HepG2 (cell line): ENCODE results near the gene PSMC5. TPM values are rescaled to one million over a fixed set of nuclear protein-coding genes. Genes with fewer than 3 reads are reported as not detected.

ENCODE experiments used
- AGO2 ChIP-seq: fragments of 200-400 bp; formaldehyde crosslinking; optimal IDR thresholded peaks from 2 replicates; pipeline ENCODE3; 2017; ENCODE audit warnings: mild to moderate bottlenecking, low read depth, low read length, moderate library complexity
- CCAR2 ChIP-seq: fragments of 200-400 bp; formaldehyde crosslinking; optimal IDR thresholded peaks from 2 replicates; pipeline ENCODE3; 2018; ENCODE audit warnings: low read depth, mild to moderate bottlenecking, low read length, moderate library complexity
- ELF3 ChIP-seq: IDR thresholded peaks from 2 replicates; pipeline ENCODE4 v1.6.1; 2016; ENCODE audit warnings: missing genetic modification reagents, missing compliant biosample characterization
- KLF16 ChIP-seq, 2 experiments: sonication (generic) in 1 of 2; formaldehyde crosslinking in 1 of 2; IDR thresholded peaks; 2 replicates each; pipeline versions ENCODE4 v1.6.1 to v1.8.0; 2016 to 2023; ENCODE audit warnings: missing genetic modification reagents in 2 of 2, missing compliant biosample characterization in 1 of 2
- MIXL1 ChIP-seq: IDR thresholded peaks from 2 replicates; pipeline ENCODE4 v1.6.1; 2016
- NFKB2 ChIP-seq: sonication (generic); formaldehyde crosslinking; IDR thresholded peaks from 2 replicates; pipeline ENCODE4 v1.4.0; 2020; ENCODE audit warnings: missing genetic modification reagents, borderline replicate concordance
- PHF8 ChIP-seq: sonication (generic); formaldehyde crosslinking; IDR thresholded peaks from 2 replicates; pipeline ENCODE4 v1.5.0; 2020; ENCODE audit warnings: missing genetic modification reagents
- RBM22 ChIP-seq: fragments of 200-400 bp; formaldehyde crosslinking; optimal IDR thresholded peaks from 2 replicates; pipeline ENCODE3; 2017; ENCODE audit warnings: mild to moderate bottlenecking, low read length, moderate library complexity
- RFX5 ChIP-seq: IDR thresholded peaks from 2 replicates; pipeline ENCODE4 v1.6.1; 2011; ENCODE audit warnings: low read depth, low read length, improper control_type of control experiment
- STAG1 ChIP-seq: sonication (generic); formaldehyde crosslinking; IDR thresholded peaks from 2 replicates; pipeline ENCODE4 v1.4.0; 2020; ENCODE audit warnings: missing genetic modification reagents
- TEAD3 ChIP-seq: optimal IDR thresholded peaks from 2 replicates; pipeline ENCODE3; 2016; ENCODE audit warnings: borderline replicate concordance
- ZNF230 ChIP-seq: sonication (generic); formaldehyde crosslinking; IDR thresholded peaks from 2 replicates; pipeline ENCODE4 v1.4.0; 2020; ENCODE audit warnings: mild to moderate bottlenecking, missing genetic modification reagents
- polyA plus RNA-seq, 8 experiments: library from polyadenylated mRNA; depleted of rRNA in 3 of 8; stranded (reverse) in 7 of 8; unstranded in 1 of 8; fragments of >200 nt; fragmentation: Illumina TruSeq in 4 of 8; extraction: Trizol in 4 of 8; gene quantifications; 2 replicates each; pipeline versions ENCODE4 v1.2.1 to v1.2.3, GENCODE V29; 2011 to 2016; ENCODE audit warnings: low read depth in 4 of 8, missing spikeins in 1 of 8, mixed read lengths in 1 of 8; ENCODE audit not compliant: insufficient read depth in 1 of 8
- total RNA-seq, 5 experiments: library from RNA; depleted of rRNA; stranded (reverse); fragments of >200 nt; fragmentation: Illumina TruSeq; extraction: Trizol; gene quantifications; 2 replicates each; pipeline ENCODE4 v1.2.3, GENCODE V29; 2016; ENCODE audit warnings: low read depth in 1 of 5
- TF ChIP-seq, protein P1 (sequence below): sonication (generic); formaldehyde crosslinking; IDR thresholded peaks from 2 replicates; pipeline ENCODE4 v1.5.0; 2020; ENCODE audit warnings: mild to moderate bottlenecking, missing genetic modification reagents, moderate library complexity
- TF ChIP-seq, protein P2 (sequence below): sonication (generic); formaldehyde crosslinking; IDR thresholded peaks from 2 replicates; pipeline ENCODE4 v1.9.0; 2022; ENCODE audit warnings: missing genetic modification reagents, mild to moderate bottlenecking, borderline replicate concordance
- TF ChIP-seq, protein P3 (sequence below): sonication (generic); formaldehyde crosslinking; IDR thresholded peaks from 2 replicates; pipeline ENCODE4 v1.4.0; 2020; ENCODE audit warnings: missing genetic modification reagents
- TF ChIP-seq, protein P4 (sequence below): sonication (generic); formaldehyde crosslinking; IDR thresholded peaks from 2 replicates; pipeline ENCODE4 v1.4.0; 2020; ENCODE audit warnings: missing genetic modification reagents, mild to moderate bottlenecking, borderline replicate concordance
- TF ChIP-seq, protein P5 (sequence below): sonication (generic); formaldehyde crosslinking; IDR thresholded peaks from 2 replicates; pipeline ENCODE4 v1.5.0; 2020; ENCODE audit warnings: mild to moderate bottlenecking, missing genetic modification reagents, borderline replicate concordance

The PSMC5 gene
- total and polyA plus RNA-seq, 2 of the 13 experiments (the other 11 are each of a cell fraction or from before 2014, with no cell fraction given): 35.3 to 128 TPM

DNA sequence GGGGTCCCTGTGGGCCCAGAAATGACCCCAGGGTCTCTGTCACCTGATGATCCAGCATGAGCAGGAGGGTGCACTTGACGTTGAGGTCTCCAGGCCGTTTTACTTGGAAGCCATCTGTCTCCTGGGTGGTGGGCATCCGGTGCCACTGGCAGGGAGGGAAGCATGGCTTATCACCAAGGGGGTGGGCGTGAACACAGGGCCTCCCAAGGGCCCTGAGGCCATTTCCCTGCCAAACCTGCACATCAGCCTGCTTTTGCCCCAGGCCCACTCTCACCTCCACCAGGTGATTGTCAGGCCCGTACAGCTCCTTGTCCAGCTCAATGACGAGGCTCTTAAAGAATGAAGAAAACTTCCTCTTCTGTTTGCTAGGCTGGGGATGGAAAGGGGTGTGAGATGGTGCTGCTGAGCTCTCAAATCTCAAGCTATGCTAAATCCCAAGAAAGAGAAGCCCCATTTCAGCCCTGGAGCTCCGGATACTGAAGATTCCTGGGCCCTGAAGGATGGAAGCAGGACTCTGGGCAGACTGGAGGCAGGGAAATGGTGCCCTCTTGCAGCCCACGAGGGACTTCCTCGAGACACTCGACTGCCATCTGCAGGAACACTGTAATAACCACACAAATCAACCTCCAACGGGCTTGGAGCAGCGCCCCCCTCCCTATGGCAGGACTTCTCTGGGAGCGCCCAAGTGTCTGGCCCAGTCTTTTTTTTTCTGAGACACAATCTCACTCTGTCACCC is 7.4 kb downstream of the PSMC5 start (continued):
- TF ChIP-seq ELF3: peak; percentile 61
- TF ChIP-seq NFKB2 (CRISPR knock-in tag): no peak
- peak; percentile 23; the same call in 1 of the 2 replicates for TF ChIP-seq PHF8 (CRISPR knock-in tag)
- no peak for TF ChIP-seq TEAD3 (CRISPR knock-in tag)
- TF ChIP-seq CCAR2: peak; percentile 20
- 0 out of 4 replicates have a peak, but pooled peaks of 1 of the 2 experiments have one; percentile 33 for TF ChIP-seq KLF16 (CRISPR knock-in tag; IDR thresholded peaks at IDR 0.05)
- TF ChIP-seq, protein P1, sequence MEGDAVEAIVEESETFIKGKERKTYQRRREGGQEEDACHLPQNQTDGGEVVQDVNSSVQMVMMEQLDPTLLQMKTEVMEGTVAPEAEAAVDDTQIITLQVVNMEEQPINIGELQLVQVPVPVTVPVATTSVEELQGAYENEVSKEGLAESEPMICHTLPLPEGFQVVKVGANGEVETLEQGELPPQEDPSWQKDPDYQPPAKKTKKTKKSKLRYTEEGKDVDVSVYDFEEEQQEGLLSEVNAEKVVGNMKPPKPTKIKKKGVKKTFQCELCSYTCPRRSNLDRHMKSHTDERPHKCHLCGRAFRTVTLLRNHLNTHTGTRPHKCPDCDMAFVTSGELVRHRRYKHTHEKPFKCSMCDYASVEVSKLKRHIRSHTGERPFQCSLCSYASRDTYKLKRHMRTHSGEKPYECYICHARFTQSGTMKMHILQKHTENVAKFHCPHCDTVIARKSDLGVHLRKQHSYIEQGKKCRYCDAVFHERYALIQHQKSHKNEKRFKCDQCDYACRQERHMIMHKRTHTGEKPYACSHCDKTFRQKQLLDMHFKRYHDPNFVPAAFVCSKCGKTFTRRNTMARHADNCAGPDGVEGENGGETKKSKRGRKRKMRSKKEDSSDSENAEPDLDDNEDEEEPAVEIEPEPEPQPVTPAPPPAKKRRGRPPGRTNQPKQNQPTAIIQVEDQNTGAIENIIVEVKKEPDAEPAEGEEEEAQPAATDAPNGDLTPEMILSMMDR (CRISPR knock-in tag): peak; percentile 76
- TF ChIP-seq AGO2: peak; percentile 71
- TF ChIP-seq ZNF230 (CRISPR knock-in tag): no peak
- TF ChIP-seq, protein P2, sequence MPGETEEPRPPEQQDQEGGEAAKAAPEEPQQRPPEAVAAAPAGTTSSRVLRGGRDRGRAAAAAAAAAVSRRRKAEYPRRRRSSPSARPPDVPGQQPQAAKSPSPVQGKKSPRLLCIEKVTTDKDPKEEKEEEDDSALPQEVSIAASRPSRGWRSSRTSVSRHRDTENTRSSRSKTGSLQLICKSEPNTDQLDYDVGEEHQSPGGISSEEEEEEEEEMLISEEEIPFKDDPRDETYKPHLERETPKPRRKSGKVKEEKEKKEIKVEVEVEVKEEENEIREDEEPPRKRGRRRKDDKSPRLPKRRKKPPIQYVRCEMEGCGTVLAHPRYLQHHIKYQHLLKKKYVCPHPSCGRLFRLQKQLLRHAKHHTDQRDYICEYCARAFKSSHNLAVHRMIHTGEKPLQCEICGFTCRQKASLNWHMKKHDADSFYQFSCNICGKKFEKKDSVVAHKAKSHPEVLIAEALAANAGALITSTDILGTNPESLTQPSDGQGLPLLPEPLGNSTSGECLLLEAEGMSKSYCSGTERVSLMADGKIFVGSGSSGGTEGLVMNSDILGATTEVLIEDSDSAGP (CRISPR knock-in tag): peak; percentile 45; the same call in 1 of the 2 replicates
- TF ChIP-seq, protein P3, sequence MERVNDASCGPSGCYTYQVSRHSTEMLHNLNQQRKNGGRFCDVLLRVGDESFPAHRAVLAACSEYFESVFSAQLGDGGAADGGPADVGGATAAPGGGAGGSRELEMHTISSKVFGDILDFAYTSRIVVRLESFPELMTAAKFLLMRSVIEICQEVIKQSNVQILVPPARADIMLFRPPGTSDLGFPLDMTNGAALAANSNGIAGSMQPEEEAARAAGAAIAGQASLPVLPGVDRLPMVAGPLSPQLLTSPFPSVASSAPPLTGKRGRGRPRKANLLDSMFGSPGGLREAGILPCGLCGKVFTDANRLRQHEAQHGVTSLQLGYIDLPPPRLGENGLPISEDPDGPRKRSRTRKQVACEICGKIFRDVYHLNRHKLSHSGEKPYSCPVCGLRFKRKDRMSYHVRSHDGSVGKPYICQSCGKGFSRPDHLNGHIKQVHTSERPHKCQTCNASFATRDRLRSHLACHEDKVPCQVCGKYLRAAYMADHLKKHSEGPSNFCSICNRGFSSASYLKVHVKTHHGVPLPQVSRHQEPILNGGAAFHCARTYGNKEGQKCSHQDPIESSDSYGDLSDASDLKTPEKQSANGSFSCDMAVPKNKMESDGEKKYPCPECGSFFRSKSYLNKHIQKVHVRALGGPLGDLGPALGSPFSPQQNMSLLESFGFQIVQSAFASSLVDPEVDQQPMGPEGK (CRISPR knock-in tag): peak; percentile 49; the same call in 1 of the 2 replicates
- TF ChIP-seq, protein P4, sequence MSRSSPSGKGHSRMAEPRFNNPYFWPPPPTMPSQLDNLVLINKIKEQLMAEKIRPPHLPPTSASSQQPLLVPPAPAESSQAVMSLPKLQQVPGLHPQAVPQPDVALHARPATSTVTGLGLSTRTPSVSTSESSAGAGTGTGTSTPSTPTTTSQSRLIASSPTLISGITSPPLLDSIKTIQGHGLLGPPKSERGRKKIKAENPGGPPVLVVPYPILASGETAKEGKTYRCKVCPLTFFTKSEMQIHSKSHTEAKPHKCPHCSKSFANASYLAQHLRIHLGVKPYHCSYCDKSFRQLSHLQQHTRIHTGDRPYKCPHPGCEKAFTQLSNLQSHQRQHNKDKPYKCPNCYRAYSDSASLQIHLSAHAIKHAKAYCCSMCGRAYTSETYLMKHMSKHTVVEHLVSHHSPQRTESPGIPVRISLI (CRISPR knock-in tag): peak; percentile 66; the same call in 1 of the 2 replicates
- peak; percentile 56 for TF ChIP-seq STAG1 (CRISPR knock-in tag)
- no peak for TF ChIP-seq MIXL1 (CRISPR knock-in tag)
- TF ChIP-seq RBM22: peak; percentile 22
- no peak for TF ChIP-seq RFX5
- TF ChIP-seq, protein P5, sequence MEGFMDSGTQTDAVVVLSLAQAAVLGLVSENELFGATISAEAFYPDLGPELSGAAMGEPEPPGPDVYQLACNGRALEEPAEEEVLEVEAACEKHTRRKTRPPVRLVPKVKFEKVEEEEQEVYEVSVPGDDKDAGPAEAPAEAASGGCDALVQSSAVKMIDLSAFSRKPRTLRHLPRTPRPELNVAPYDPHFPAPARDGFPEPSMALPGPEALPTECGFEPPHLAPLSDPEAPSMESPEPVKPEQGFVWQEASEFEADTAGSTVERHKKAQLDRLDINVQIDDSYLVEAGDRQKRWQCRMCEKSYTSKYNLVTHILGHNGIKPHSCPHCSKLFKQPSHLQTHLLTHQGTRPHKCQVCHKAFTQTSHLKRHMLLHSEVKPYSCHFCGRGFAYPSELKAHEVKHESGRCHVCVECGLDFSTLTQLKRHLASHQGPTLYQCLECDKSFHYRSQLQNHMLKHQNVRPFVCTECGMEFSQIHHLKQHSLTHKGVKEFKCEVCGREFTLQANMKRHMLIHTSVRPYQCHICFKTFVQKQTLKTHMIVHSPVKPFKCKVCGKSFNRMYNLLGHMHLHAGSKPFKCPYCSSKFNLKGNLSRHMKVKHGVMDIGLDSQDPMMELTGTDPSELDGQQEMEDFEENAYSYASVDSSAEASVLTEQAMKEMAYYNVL (CRISPR knock-in tag): 0 out of 2 replicates have a peak, but pooled peaks have one; percentile 22
